ENCODE data around the gene OR52K1.

The OR52K1 gene

DNA sequence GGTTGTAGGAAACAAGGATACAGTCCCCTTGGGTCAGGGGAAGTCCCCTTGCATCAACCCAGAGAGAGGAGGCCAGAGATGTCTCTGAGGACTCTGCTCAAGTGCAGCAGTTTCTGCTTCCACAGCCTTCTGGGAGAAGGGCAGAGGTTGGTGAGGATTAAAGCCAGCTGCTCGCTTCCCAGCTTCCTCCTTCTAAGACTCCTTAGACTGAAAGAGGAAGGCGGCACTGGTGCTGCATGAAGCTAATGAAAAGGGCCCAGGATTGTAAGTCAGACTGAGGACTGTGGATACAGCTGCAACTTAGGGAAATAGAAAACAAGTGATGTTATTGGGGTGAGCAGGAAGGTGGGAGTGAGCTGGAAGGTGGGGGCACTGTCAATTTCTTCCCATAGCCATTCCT lies at the start of gene OR52K1:
Gene OR52K1 (plus strand): TSS at position 202 of the 400 bp plus-strand sequence. CDS start 6,255 bp downstream, outside the sequence.
- Histone ChIP-seq H3K9me3 (no peaks in the 10 kb centered on the region), H3K4me1 (peaks cover 16% of the 10 kb centered on the region), H3K4me3 (no peak within 1 kb of the TSS), H3K36me3 (replicated peaks) (no peaks in the 10 kb centered on the region), H3K27me3 (ENCODE audit: low read depth) (no peaks in the 10 kb centered on the region)
- in situ Hi-C loops (cut with MboI; ENCODE audit: low sequenced_read_pairs): no loop called here
- no peak for DNase-seq (ENCODE audit: low spot score in 2 of 2)

DNA sequence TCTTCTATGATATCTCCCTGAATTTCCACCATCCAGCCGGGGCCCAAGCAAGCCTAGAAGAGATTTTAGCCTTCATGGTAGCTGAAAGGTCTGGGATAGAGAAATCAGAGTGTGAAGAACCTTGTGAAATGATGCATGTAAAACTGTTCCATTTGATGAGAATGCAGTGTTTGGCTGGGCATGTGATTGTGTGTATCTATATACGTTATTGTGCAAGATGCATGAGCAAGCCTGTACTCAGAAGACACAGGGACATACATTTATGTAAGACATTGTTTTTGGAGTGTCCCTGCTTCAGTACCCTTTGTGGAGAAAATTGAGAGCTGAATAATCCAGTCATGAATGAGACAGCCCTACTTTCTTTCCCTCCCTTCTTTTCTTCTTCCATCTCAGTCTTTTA lies 48.6 kb upstream of the OR52K1 start:
- Histone ChIP-seq H3K4me1 (no peaks in the 10 kb centered on the region), H3K36me3 (replicated peaks) (no peaks in the 10 kb centered on the region), H3K9me3 (no peaks in the 10 kb centered on the region), H3K4me3 (no peak overlapping the region), H3K27me3 (ENCODE audit: low read depth) (no peaks in the 10 kb centered on the region)
- in situ Hi-C loops (cut with MboI; ENCODE audit: low sequenced_read_pairs): no loop called here
- DNase-seq (ENCODE audit: low spot score in 2 of 2): no peak

DNA sequence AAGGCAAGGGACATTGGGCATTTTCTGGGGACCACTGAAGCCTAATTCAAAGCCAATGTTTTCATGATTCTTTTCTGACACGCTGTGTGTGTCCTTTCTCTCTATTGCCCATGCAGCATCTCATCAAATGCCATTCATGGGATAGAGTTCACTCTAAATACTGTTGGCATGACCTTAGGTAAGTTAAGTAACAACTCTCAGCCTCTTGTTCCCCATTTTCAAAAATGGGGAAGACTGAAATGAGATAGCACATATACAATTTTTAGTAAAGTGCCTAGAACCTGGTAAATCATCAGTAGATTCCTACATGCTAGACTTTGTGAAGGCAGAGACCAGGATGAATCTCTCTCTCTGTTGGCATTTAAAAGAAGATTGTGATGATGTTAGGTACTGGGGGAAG lies 46.0 kb upstream of the OR52K1 start:
- Histone ChIP-seq H3K36me3 (replicated peaks) (no peaks in the 10 kb centered on the region), H3K9me3 (no peaks in the 10 kb centered on the region), H3K4me3 (no peak overlapping the region), H3K4me1 (no peaks in the 10 kb centered on the region), H3K27me3 (ENCODE audit: low read depth) (no peaks in the 10 kb centered on the region)
- DNase-seq (ENCODE audit: low spot score in 2 of 2): no peak
- in situ Hi-C loops (cut with MboI; ENCODE audit: low sequenced_read_pairs): no loop called here

DNA sequence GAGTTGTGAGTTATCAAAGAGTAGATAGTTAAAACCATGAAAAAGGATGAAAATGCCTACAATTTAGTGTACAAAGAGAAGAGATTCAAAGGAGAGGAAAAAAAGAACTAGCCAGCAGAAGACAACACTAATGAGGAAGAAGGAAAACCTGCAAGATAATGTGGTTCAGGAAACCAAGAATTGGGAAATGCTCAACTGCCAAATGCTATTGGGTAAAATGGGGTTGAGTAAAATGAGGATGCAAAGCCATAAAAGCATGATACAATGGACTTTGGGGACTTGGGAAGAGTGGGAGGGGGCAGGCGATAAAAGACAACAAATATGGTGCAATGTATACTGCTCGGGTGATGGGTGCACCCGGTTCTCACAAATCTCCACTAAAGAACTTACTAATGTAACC lies 40.9 kb upstream of the OR52K1 start:
- DNase-seq (ENCODE audit: low spot score in 2 of 2): no peak
- Histone ChIP-seq H3K4me3 (no peak overlapping the region), H3K9me3 (no peaks in the 10 kb centered on the region), H3K4me1 (no peaks in the 10 kb centered on the region), H3K27me3 (ENCODE audit: low read depth) (no peaks in the 10 kb centered on the region), H3K36me3 (replicated peaks) (no peaks in the 10 kb centered on the region)
- in situ Hi-C loops (cut with MboI; ENCODE audit: low sequenced_read_pairs): no loop called here

DNA sequence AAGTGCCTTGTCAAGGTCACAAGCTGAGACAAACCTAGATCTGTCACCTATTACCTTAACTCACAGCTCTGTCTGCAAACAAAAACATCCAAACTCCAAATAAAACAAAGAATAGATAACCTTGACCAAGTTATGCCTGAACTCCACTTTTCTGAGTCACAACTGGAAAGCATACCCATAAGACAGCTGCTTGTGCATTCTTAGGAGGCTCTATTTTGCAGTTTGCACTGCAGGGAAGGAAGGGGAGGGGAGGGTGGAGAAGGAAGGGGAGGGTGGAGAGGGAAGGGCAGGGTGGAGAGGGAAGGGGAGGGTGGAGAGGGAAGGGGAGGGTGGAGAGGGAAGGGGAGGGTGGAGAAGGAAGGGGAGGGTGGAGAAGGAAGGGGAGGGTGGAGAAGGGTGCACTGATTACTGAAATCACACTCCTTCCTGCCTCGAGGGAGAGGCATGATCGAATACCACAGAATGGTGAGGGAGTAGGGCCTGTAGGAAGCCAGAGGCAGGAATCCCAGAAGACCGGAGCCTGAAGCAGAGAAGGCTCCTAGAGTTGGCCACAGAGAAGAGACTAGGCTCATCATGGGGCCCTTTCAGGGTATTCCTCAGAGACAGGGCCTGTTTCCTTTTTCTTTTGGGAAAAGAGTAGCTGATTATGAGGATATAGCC lies 39.1 kb upstream of the OR52K1 start:
- Histone ChIP-seq H3K4me1 (no peaks in the 10 kb centered on the region), H3K4me3 (no peak overlapping the region), H3K27me3 (ENCODE audit: low read depth) (no peaks in the 10 kb centered on the region), H3K36me3 (replicated peaks) (no peaks in the 10 kb centered on the region), H3K9me3 (no peaks in the 10 kb centered on the region)
- no peak for DNase-seq (ENCODE audit: low spot score in 2 of 2)
- in situ Hi-C loops (cut with MboI; ENCODE audit: low sequenced_read_pairs): no loop called here

DNA sequence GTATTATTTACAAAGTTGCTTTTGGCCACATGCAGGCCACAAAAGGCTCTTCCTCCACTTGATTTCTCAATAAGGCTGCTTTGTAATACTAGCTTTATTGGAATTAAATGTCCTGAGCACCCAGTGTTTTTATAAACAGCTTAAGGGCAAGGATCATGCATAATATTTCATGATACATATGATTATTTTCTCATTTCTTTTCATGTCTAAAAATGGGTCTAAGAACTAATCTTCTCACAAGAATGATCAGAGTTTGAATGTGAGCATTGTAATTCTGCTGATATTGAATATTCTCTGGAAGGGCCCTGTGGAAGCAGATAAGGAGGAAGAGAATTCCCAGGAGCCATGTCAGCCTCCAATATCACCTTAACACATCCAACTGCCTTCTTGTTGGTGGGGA lies 33.5 kb upstream of the OR52K1 start, which contains the start of gene OR52K2:
Gene OR52K2 (plus strand): TSS at position 301 of the 400 bp plus-strand sequence. CDS start 45 bp downstream, at position 346.
- Histone ChIP-seq H3K4me3 (no peak within 1 kb of the TSS), H3K4me1 (no peaks in the 10 kb centered on the region), H3K9me3 (no peaks in the 10 kb centered on the region), H3K36me3 (replicated peaks) (no peaks in the 10 kb centered on the region), H3K27me3 (ENCODE audit: low read depth) (no peaks in the 10 kb centered on the region)
- in situ Hi-C loops (cut with MboI; ENCODE audit: low sequenced_read_pairs): no loop called here
- no peak for DNase-seq (ENCODE audit: low spot score in 2 of 2)

DNA sequence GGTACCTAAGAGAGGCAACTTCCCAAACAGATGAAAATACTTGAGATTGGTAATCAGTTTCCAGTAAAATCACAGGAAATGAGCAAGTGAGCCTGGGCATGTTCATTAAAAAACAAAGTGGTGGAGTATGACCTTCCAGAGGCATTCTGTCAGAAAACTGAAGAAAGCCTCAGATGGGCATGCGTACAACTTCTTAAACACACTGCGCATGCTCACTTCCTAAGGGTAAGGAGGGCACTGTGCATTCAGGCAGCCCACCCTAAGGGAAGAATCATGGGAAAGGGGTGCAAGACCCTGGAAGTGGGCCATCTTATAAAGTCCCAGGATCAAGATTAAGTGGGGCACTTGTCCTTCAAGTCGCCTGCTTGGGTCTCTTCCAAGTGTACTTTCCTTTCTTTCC lies 29.3 kb upstream of the OR52K1 start:
- Histone ChIP-seq H3K4me3 (no peak overlapping the region), H3K9me3 (no peaks in the 10 kb centered on the region), H3K4me1 (no peaks in the 10 kb centered on the region), H3K36me3 (replicated peaks) (no peaks in the 10 kb centered on the region), H3K27me3 (ENCODE audit: low read depth) (no peaks in the 10 kb centered on the region)
- no peak for DNase-seq (ENCODE audit: low spot score in 2 of 2)
- in situ Hi-C loops (cut with MboI; ENCODE audit: low sequenced_read_pairs): no loop called here

DNA sequence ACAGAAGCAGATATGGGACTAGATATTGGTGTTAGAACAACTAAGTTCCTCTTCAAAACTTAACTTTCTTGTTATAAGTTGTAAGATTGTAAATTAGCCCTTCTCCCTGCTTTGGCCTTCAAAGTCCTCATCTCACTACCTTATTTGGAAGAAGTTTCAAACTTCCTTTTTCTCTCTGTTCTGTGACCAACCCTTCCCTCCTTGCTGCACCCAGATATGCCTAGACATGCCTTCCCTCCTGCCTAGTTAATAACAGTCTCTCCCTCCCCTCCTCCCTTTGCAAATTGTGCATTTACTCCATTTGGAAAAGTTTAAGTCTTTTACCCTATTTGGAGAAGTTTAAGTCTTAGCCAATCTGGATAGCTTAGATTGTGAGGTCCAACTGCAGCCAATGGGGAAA lies 28.4 kb upstream of the OR52K1 start:
- Histone ChIP-seq H3K4me3 (no peak overlapping the region), H3K36me3 (replicated peaks) (no peaks in the 10 kb centered on the region), H3K27me3 (ENCODE audit: low read depth) (no peaks in the 10 kb centered on the region), H3K4me1 (no peaks in the 10 kb centered on the region), H3K9me3 (no peaks in the 10 kb centered on the region)
- DNase-seq (ENCODE audit: low spot score in 2 of 2): no peak
- in situ Hi-C loops (cut with MboI; ENCODE audit: low sequenced_read_pairs): no loop called here

DNA sequence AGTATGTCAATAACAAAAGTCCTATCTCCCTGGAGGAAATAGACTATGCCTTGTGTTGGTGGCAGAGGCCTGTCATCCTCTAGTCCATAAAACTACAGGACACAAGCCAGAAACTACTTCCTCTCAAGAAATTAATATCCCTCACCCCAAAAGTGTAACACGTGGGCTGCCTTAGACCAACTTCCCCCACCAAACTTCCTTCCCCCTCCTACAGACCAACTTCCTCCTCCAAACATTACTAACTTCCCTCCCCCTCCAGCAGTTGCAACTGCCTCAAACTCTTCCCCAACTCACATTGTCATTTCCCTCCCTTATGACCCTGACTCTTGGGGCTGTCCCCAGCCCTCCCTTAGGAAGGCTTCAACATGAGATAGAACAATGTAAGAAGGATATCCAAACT lies 27.0 kb upstream of the OR52K1 start:
- in situ Hi-C loops (cut with MboI; ENCODE audit: low sequenced_read_pairs): no loop called here
- H3K27me3 ChIP-seq (ENCODE audit: low read depth): no peaks in the 10 kb centered on the region
- no peaks in the 10 kb centered on the region for H3K36me3 ChIP-seq (replicated peaks)
- H3K4me3 ChIP-seq: no peak overlapping the region
- no peaks in the 10 kb centered on the region for H3K9me3 ChIP-seq
- no peaks in the 10 kb centered on the region for H3K4me1 ChIP-seq
- no peak for DNase-seq (ENCODE audit: low spot score in 2 of 2)

DNA sequence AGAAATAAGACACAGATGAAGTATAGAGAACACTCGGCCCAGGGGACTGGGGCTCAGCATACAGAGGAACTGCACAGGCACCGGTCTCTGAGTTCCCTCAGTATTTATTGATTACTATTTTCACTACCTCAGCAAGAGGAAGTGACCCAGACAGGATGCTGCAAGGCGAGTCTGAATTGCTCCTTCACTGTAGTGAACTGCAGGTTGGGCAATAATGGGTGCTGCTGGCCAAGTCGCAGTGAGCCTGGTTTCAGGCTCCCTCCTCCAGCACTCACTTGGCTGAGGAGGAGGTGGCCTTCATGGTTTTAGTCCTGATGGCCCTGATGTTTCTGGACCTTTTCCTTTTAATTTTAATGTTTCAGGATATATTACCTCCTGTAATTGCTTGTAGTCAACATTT lies 22.9 kb upstream of the OR52K1 start:
- DNase-seq (ENCODE audit: low spot score in 2 of 2): no peak
- H3K36me3 ChIP-seq (replicated peaks): no peaks in the 10 kb centered on the region
- in situ Hi-C loops (cut with MboI; ENCODE audit: low sequenced_read_pairs): no loop called here

DNA sequence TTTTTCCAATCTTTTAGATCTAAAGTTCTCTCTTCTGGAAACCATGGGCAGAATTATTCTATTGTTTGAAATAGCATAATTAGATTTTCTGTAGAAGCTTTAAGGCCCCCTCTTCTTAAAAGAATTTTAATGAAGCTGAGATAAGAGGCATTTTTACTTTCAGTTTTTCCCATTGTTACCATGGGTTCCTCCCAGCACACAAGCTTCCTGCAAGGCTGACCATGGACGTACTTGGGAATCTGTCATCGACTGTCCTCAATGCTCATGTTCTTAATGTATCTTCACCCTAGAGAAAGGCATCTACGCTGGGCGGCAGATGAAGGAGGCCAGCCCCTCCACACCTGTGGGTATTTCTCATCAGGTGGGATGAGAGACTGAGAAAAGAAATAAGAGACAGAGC lies 22.3 kb upstream of the OR52K1 start:
- in situ Hi-C loops (cut with MboI; ENCODE audit: low sequenced_read_pairs): no loop called here

More for the DNA sequence above, 22.9 kb upstream of the OR52K1 start:
- no peaks in the 10 kb centered on the region for H3K4me1 ChIP-seq
- no peaks in the 10 kb centered on the region for H3K27me3 ChIP-seq (ENCODE audit: low read depth)
- peaks cover 8% of the 10 kb centered on the region; the same call in 1 of the 2 replicates for H3K9me3 ChIP-seq
- no peak overlapping the region for H3K4me3 ChIP-seq

DNA sequence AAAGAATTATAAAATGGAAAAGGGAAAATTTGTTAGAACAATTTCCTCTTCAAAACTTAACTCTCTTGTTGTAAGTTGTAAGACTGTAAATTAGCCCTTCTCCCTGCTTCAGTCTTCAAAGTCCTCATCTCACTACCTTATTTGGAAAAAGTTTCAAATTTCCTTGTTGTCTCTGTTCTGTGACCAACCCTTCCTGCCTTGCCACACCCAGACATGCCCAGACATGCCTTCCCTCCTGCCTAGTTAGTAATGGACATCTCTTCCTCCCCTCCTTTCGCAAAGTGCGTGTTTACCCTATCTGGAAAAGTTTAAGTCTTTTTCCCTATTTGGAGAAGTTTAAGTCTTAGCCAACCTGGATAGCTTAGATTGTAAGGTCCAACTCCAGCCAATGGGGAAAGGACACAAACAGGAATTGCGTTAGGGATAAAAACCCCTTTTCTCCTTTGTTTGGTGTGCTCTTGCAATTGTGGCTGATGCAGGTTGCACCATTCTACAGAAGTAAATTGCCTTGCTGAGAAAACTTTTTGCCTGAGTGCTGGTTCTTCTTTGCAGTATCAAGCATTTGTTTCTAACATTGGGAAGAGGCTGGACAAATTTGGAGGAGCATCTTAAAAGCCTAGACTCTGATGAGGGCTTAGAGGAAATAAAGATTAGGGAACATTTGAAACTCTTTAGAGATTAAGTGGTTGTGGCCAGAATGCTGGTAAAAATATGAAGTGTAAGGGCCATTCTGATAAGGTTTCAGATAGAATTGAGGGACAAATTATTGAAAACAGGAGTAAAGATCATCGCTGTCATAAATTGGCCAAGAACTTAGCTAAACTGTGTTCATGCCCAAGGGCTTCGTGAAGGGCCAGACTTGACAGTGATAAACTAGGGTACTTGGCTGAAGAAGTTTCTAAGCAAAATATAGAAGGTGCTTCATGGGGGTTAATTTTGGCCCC lies 18.0 kb upstream of the OR52K1 start:
- Histone ChIP-seq H3K9me3 (peaks cover 14% of the 10 kb centered on the region), H3K36me3 (replicated peaks) (no peaks in the 10 kb centered on the region), H3K27me3 (ENCODE audit: low read depth) (no peaks in the 10 kb centered on the region), H3K4me3 (no peak overlapping the region), H3K4me1 (peaks cover 26% of the 10 kb centered on the region)
- in situ Hi-C loops (cut with MboI; ENCODE audit: low sequenced_read_pairs): no loop called here
- peak in 1 of 2 experiments; percentile 20 for DNase-seq (ENCODE audit: low spot score in 2 of 2)

More for the DNA sequence above, 22.3 kb upstream of the OR52K1 start:
- Histone ChIP-seq H3K4me3 (no peak overlapping the region), H3K4me1 (peaks cover 4% of the 10 kb centered on the region), H3K9me3 (peaks cover 14% of the 10 kb centered on the region), H3K27me3 (ENCODE audit: low read depth) (no peaks in the 10 kb centered on the region), H3K36me3 (replicated peaks) (no peaks in the 10 kb centered on the region)
- DNase-seq (ENCODE audit: low spot score in 2 of 2): no peak

DNA sequence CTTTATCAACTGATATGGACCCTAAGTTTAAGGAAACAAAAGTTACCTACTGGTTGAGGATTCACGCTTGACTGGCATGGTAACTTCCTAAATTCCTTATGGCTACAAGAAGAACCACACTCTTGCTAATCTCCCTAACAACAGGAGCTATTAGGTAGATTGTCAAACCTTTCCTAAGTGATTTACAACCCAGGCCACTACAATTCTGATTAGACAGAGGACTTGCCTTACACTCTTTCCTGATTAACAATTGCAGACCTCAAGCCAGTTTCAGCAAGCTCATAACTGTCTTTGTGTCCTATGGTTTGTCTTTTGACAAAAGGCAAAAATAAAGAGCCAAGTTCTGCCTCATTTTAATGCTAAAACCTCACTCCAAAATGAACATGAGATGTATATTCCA lies 17.0 kb upstream of the OR52K1 start:
- peaks cover 14% of the 10 kb centered on the region for H3K9me3 ChIP-seq
- no peaks in the 10 kb centered on the region for H3K27me3 ChIP-seq (ENCODE audit: low read depth)
- H3K4me1 ChIP-seq: peaks cover 26% of the 10 kb centered on the region
- H3K36me3 ChIP-seq (replicated peaks): no peaks in the 10 kb centered on the region
- in situ Hi-C loops (cut with MboI; ENCODE audit: low sequenced_read_pairs): no loop called here
- peak; percentile 34 to 90 for DNase-seq (ENCODE audit: low spot score in 2 of 2)
- no peak overlapping the region for H3K4me3 ChIP-seq
